H1 (cell line): Measurements from ENCODE around the gene YPEL5. TPM values are rescaled to one million over a fixed set of nuclear protein-coding genes. Genes with fewer than 3 reads are reported as not detected.

ENCODE experiments used
- CTCF ChIA-PET: fragments of 300-600 bp; sonication (Branson Sonifier 250); formaldehyde crosslinking; loops from one replicate; lab custom pipeline; 2021; ENCODE audit not compliant: partially characterized antibody; lab: Charles Lee
- POLR2A ChIA-PET: fragments of 300-600 bp; sonication (Branson Sonifier 250); formaldehyde crosslinking; loops from one replicate; lab custom pipeline; 2021; ENCODE audit warnings: inconsistent platforms; ENCODE audit not compliant: partially characterized antibody; lab: Charles Lee
- DNase-seq, 2 experiments: peaks; one replicate each; pipeline versions ENCODE4 v3.0.0 to v3.0.0-alpha.2; 2010 to 2022; ENCODE audit warnings: low spot score in 2 of 2, low read depth in 1 of 2, mixed read lengths in 1 of 2
- FAIRE-seq: peaks from 2 replicates; lab custom pipeline; 2011; peaks lifted over from hg19 to GRCh38; lab: Jason Lieb, UNC
- H2AFZ ChIP-seq: 2 replicates; pipeline ENCODE4 v1.8.1; 2012; ENCODE audit warnings: low read length, inconsistent platforms
- H2AK5ac ChIP-seq: 2 replicates; pipeline ENCODE4 v1.6.1; 2013; ENCODE audit warnings: low read depth, low read length
- H2BK120ac ChIP-seq: replicated peaks from 2 replicates; pipeline ENCODE3; 2013; ENCODE audit warnings: low read depth, low read length, inconsistent platforms
- H2BK12ac ChIP-seq: 2 replicates; pipeline ENCODE4 v1.6.1; 2013; ENCODE audit warnings: low read depth, low read length
- H2BK15ac ChIP-seq: 2 replicates; pipeline ENCODE4 v1.6.1; 2013; ENCODE audit warnings: low read length
- H2BK20ac ChIP-seq: 2 replicates; pipeline ENCODE4 v1.6.1; 2013; ENCODE audit warnings: low read length
- H2BK5ac ChIP-seq: 2 replicates; pipeline ENCODE4 v1.6.1; 2013; ENCODE audit warnings: low read depth, low read length
- H3K14ac ChIP-seq: 2 replicates; pipeline ENCODE4 v1.6.1; 2013; ENCODE audit warnings: inconsistent platforms; ENCODE audit not compliant: insufficient read length
- H3K18ac ChIP-seq: 2 replicates; pipeline ENCODE4 v1.6.1; 2013; ENCODE audit warnings: low read length; ENCODE audit errors: extremely low read depth
- H3K23ac ChIP-seq: 2 replicates; pipeline ENCODE4 v1.6.1; 2013; ENCODE audit warnings: inconsistent platforms; ENCODE audit not compliant: insufficient read length
- H3K23me2 ChIP-seq: 2 replicates; pipeline ENCODE4 v1.6.1; 2013; ENCODE audit warnings: low read depth, low read length
- H3K27ac ChIP-seq: 2 replicates; pipeline ENCODE4 v1.6.1; 2011; ENCODE audit warnings: low read depth, low read length, inconsistent platforms
- H3K27me3 ChIP-seq, 4 experiments: replicated peaks in 1 of 4; 1 replicate in 1 of 4; 2 replicates in 3 of 4; pipeline versions ENCODE4 v1.6.1 to v1.8.1; 2011 to 2013; ENCODE audit warnings: low read length in 3 of 4, mild to moderate bottlenecking in 3 of 4, inconsistent platforms in 2 of 4, mixed read lengths in 2 of 4, moderate library complexity in 1 of 4; ENCODE audit not compliant: control insufficient read depth in 3 of 4, insufficient read depth in 3 of 4; ENCODE audit errors: extremely low read depth in 1 of 4
- H3K36me3 ChIP-seq, 4 experiments: 2 replicates each; pipeline versions ENCODE4 v1.6.1 to v1.8.1; 2011 to 2013; ENCODE audit warnings: mild to moderate bottlenecking in 4 of 4, low read length in 3 of 4, moderate library complexity in 2 of 4, control low read depth in 1 of 4, inconsistent platforms in 1 of 4; ENCODE audit not compliant: insufficient read depth in 4 of 4, control insufficient read depth in 2 of 4
- H3K4ac ChIP-seq: replicated peaks from 2 replicates; pipeline ENCODE3; 2013; ENCODE audit warnings: low read length, low read depth, mixed read lengths, inconsistent platforms; ENCODE audit not compliant: insufficient read length
- H3K4me1 ChIP-seq, 4 experiments: replicated peaks in 1 of 4; 1 replicate in 1 of 4; 2 replicates in 3 of 4; pipeline versions ENCODE4 v1.6.1 to v1.8.1; 2011 to 2013; ENCODE audit warnings: low read length in 3 of 4, inconsistent platforms in 2 of 4, mixed read lengths in 1 of 4; ENCODE audit not compliant: insufficient read depth in 4 of 4, control insufficient read depth in 3 of 4
- H3K4me2 ChIP-seq, 2 experiments: 2 replicates each; pipeline versions ENCODE4 v1.6.1 to v1.8.1; 2011 to 2013; ENCODE audit warnings: low read depth in 2 of 2, low read length in 2 of 2, control low read depth in 1 of 2, inconsistent platforms in 1 of 2, mild to moderate bottlenecking in 1 of 2; ENCODE audit not compliant: insufficient read depth in 1 of 2
- H3K4me3 ChIP-seq, 4 experiments: fragments of 200-600, 300-600 bp in 1 of 4; sonication (generic), shearing (Covaris generic), sonication (Bioruptor Twin) in 1 of 4; 2 replicates each; pipeline versions ENCODE4 v1.5.1 to v1.8.1; 2011 to 2016; ENCODE audit warnings: low read length in 4 of 4, low read depth in 3 of 4, control low read depth in 2 of 4, inconsistent platforms in 2 of 4, mild to moderate bottlenecking in 2 of 4, mixed read lengths in 1 of 4, moderate library complexity in 1 of 4; ENCODE audit not compliant: insufficient read depth in 2 of 4; ENCODE audit errors: extremely low read depth in 1 of 4
- H3K56ac ChIP-seq: replicated peaks from 2 replicates; pipeline ENCODE3; 2013; ENCODE audit warnings: low read depth, mild to moderate bottlenecking, mixed read lengths, low read length, inconsistent platforms; ENCODE audit not compliant: insufficient read length
- H3K79me1 ChIP-seq: 2 replicates; pipeline ENCODE4 v1.6.1; 2013; ENCODE audit warnings: low read depth, low read length, control low read depth
- H3K79me2 ChIP-seq, 2 experiments: 2 replicates each; pipeline versions ENCODE4 v1.6.1 to v1.8.1; 2012 to 2013; ENCODE audit warnings: low read length in 2 of 2, mild to moderate bottlenecking in 2 of 2, inconsistent platforms in 1 of 2; ENCODE audit not compliant: insufficient read depth in 2 of 2, control insufficient read depth in 1 of 2
- H3K9ac ChIP-seq, 4 experiments: replicated peaks in 1 of 4; 1 replicate in 1 of 4; 2 replicates in 3 of 4; pipeline versions ENCODE4 v1.6.1 to v1.8.1; 2011 to 2013; ENCODE audit warnings: low read depth in 3 of 4, low read length in 3 of 4, control low read depth in 2 of 4, mild to moderate bottlenecking in 2 of 4, moderate library complexity in 2 of 4, inconsistent platforms in 1 of 4; ENCODE audit errors: extremely low read depth in 1 of 4
- H3K9me3 ChIP-seq, 2 experiments: 2 replicates each; pipeline versions ENCODE4 v1.6.1 to v1.8.1; 2012 to 2013; ENCODE audit warnings: mild to moderate bottlenecking in 2 of 2, moderate library complexity in 2 of 2, control low read depth in 1 of 2, inconsistent platforms in 1 of 2, low read depth in 1 of 2, low read length in 1 of 2, mixed read lengths in 1 of 2; ENCODE audit not compliant: insufficient read depth in 2 of 2
- H4K20me1 ChIP-seq, 2 experiments: replicated peaks in 1 of 2; 2 replicates each; pipeline versions ENCODE3 to v1.8.1; 2011 to 2013; ENCODE audit warnings: inconsistent platforms in 2 of 2, low read length in 2 of 2, mild to moderate bottlenecking in 1 of 2; ENCODE audit not compliant: insufficient read depth in 2 of 2, control insufficient read depth in 1 of 2
- H4K5ac ChIP-seq: 2 replicates; pipeline ENCODE4 v1.6.1; 2013; ENCODE audit warnings: low read length, low read depth, mixed read lengths, inconsistent platforms; ENCODE audit not compliant: insufficient read length
- H4K8ac ChIP-seq: 2 replicates; pipeline ENCODE4 v1.8.0; 2013; ENCODE audit warnings: mild to moderate bottlenecking, moderate library complexity, low read length, inconsistent platforms; ENCODE audit not compliant: insufficient read depth; ENCODE audit errors: extremely low read depth
- H4K91ac ChIP-seq: replicated peaks from 2 replicates; pipeline ENCODE3; 2013; ENCODE audit warnings: low read length, mixed read lengths, inconsistent platforms; ENCODE audit not compliant: insufficient read length
- ASH2L ChIP-seq: fragments of 200-600, 300-600 bp; sonication (generic); IDR thresholded peaks from one replicate; pipeline ENCODE4 v1.7.1; 2017; ENCODE audit warnings: low read length
- ATF2 ChIP-seq: IDR thresholded peaks from 2 replicates; pipeline ENCODE4 v1.6.1; 2012; ENCODE audit warnings: low read length, inconsistent platforms
- BRCA1 ChIP-seq: IDR thresholded peaks from 2 replicates; pipeline ENCODE4 v1.6.1; 2012; ENCODE audit warnings: low read depth, low read length, improper control_type of control experiment
- CTBP2 ChIP-seq: IDR thresholded peaks from 2 replicates; pipeline ENCODE4 v1.7.0; 2011; ENCODE audit warnings: borderline replicate concordance, mild to moderate bottlenecking, moderate library complexity, mixed read lengths, low read length; ENCODE audit not compliant: insufficient read depth, insufficient read length
- EP300 ChIP-seq, 2 experiments: IDR thresholded peaks; 1 replicate in 1 of 2; 2 replicates in 1 of 2; pipeline ENCODE4 v1.6.1; 2011 to 2012; ENCODE audit warnings: low read depth in 2 of 2, low read length in 2 of 2, mild to moderate bottlenecking in 2 of 2, borderline replicate concordance in 1 of 2, inconsistent platforms in 1 of 2, moderate library complexity in 1 of 2
- JUND ChIP-seq: IDR thresholded peaks from 2 replicates; pipeline ENCODE4 v1.6.1; 2011; ENCODE audit warnings: mild to moderate bottlenecking, improper control_type of control experiment, low read length
- KDM4A ChIP-seq: IDR thresholded peaks from one replicate; pipeline ENCODE4 v1.7.1; 2012; ENCODE audit warnings: low read depth, mild to moderate bottlenecking, moderate library complexity, low read length, inconsistent platforms; ENCODE audit not compliant: severe bottlenecking
- SAP30 ChIP-seq: fragments of 300-600 bp; sonication (generic); IDR thresholded peaks from 2 replicates; pipeline ENCODE4 v1.7.1; 2012; ENCODE audit warnings: low read length, moderate library complexity, mild to moderate bottlenecking, inconsistent platforms; ENCODE audit not compliant: insufficient read depth, insufficient replicate concordance
- SP1 ChIP-seq: IDR thresholded peaks from 2 replicates; pipeline ENCODE4 v1.6.1; 2011; ENCODE audit warnings: low read depth, low read length
- TEAD4 ChIP-seq: IDR thresholded peaks from 2 replicates; pipeline ENCODE4 v1.6.1; 2012; ENCODE audit warnings: low read depth, low read length, inconsistent platforms, mixed read lengths
- WGBS, 2 experiments: shearing (Covaris generic) in 1 of 2; methylation state at CpG; one replicate each; pipeline versions ENCODE4 v1.1.6 to v1.1.7; 2013 to 2015; ENCODE audit warnings: low lambda C conversion rate in 2 of 2, mixed read lengths in 2 of 2, inconsistent platforms in 1 of 2, low coverage in 1 of 2, missing lambda C conversion rate in 1 of 2; ENCODE audit not compliant: insufficient replicate concordance in 2 of 2, insufficient coverage in 1 of 2, insufficient read length in 1 of 2; ENCODE audit errors: extremely low coverage in 1 of 2, missing lambda C conversion rate in 1 of 2; 5-methylcytosine and 5-hydroxymethylcytosine counted together
- polyA plus RNA-seq, 7 experiments: library from polyadenylated mRNA; depleted of rRNA in 3 of 7; stranded (reverse) in 5 of 7; unstranded in 2 of 7; fragments of >200 nt in 5 of 7; fragments of 200-250 nt in 2 of 7; gene quantifications; 1 replicate in 5 of 7; 2 replicates in 1 of 7; 4 replicates in 1 of 7; pipeline versions ENCODE4 v1.2.1 to v1.2.3, GENCODE V29; 2011 to 2013; ENCODE audit warnings: missing spikeins in 2 of 7, mixed read lengths in 2 of 7
- total RNA-seq: library from RNA; stranded (reverse); fragmentation: NEBNext Ultra II Directional; extraction: Animal tissue kit (Norgen Biotek cat#: 25700); gene quantifications from 2 replicates; pipeline ENCODE4 v1.2.1, GENCODE V29; 2021

The YPEL5 gene
- total and polyA plus RNA-seq, 2 of the 8 experiments (the other 6 are each of a cell fraction or from before 2014, with no cell fraction given) = 18.5 to 28.0 TPM

GRCh38 chr2:30165050-30165520, 18.3 kb downstream of the YPEL5 start:
- Histone ChIP-seq H3K79me1 (no peaks in the 10 kb centered on the region), H3K18ac (no peak overlapping the region), H3K79me2 (no peaks in the 10 kb centered on the region), H3K9me3 (no peaks in the 10 kb centered on the region), H2BK20ac (no peak overlapping the region), H3K23me2 (no peaks in the 10 kb centered on the region; the same call in 1 of the 2 replicates), H3K27me3 (no peaks in the 10 kb centered on the region; a peak in 1 of 7 replicates), H3K4me1 (peaks cover 0 to 4% (median 0%) of the 10 kb centered on the region in 4 experiments; a peak in 1 of 7 replicates), H2BK12ac (no peak overlapping the region), H2BK120ac (no peak overlapping the region), H2AFZ (no peak overlapping the region), H3K36me3 (peaks cover 0 to 3% (median 1%) of the 10 kb centered on the region in 4 experiments; a peak in 3 of 8 replicates), H3K4me3 (no peak overlapping the region), H3K14ac (no peak overlapping the region), H3K9ac (no peak overlapping the region), H3K23ac (no peak overlapping the region), H4K91ac (no peak overlapping the region), H4K8ac (no peak overlapping the region), H3K4me2 (no peak overlapping the region), H3K4ac (no peak overlapping the region), H4K20me1 (peaks cover 0 to 2% of the 10 kb centered on the region in 2 experiments), H2BK5ac (no peak overlapping the region), H3K27ac (no peak overlapping the region), H4K5ac (no peak overlapping the region), H3K56ac (no peak overlapping the region), H2AK5ac (no peak overlapping the region), H2BK15ac (no peak overlapping the region)
- POLR2A ChIA-PET = interaction anchor here (1.1 to 4.7 kb wide), 4 partner anchors 16 to 67 kb away, joined by 4 to 24 read pairs (median 6); partner anchors contain the start of genes LBH and YPEL5
- DNase-seq (peak in 1 of 2 experiments; percentile 46), FAIRE-seq (peak; percentile 94)
- 29% methylated on average over 7 of the region's 7 CpGs; no CpG with 5 or more reads in 1 of the 2 experiments for WGBS, 2 experiments
- CTCF ChIA-PET = interaction anchor here (0.6 to 9.6 kb wide), 56 partner anchors 9 to 1266 kb away, joined by 3 to 228 read pairs (median 4); partner anchors contain the start of genes LBH and YPEL5
- TF ChIP-seq KDM4A (no peak), JUND (peak; percentile 67; the same call in 1 of the 2 replicates), TEAD4 (peak; percentile 61), EP300 (IDR thresholded peaks at IDR 0.05; ENCODE audit: borderline replicate concordance in 1 of 2, low read depth in 2 of 2, low read length in 2 of 2) (no peak), SP1 (no peak), ATF2 (peak; percentile 91), BRCA1 (no peak), CTBP2 (no peak), ASH2L (no peak), SAP30 (no peak)
